ENCODE data around the gene VOPP1.

The VOPP1 gene

GRCh38 chr7:55550010-55550663 lies 22.2 kb downstream of the VOPP1 start:
- H3K9me3 ChIP-seq (ENCODE audit: severe bottlenecking) = no peaks in the 10 kb centered on the region

GRCh38 chr7:55549457-55549856 lies 22.8 kb downstream of the VOPP1 start:
- Histone ChIP-seq H3K4me3 (ENCODE audit: low read depth, low read length) (no peak overlapping the region), H3K27me3 (ENCODE audit: insufficient read depth, low read depth, severe bottlenecking) (no peaks in the 10 kb centered on the region), H3K36me3 (no peaks in the 10 kb centered on the region), H3K27ac (no peak overlapping the region), H3K9me3 (ENCODE audit: severe bottlenecking) (no peaks in the 10 kb centered on the region)
- no peak for TF ChIP-seq CTCF (IDR thresholded peaks at IDR 0.05; ENCODE audit: low read depth, low read length)
- DNase-seq = no peak

More at GRCh38 chr7:55550010-55550663, 22.2 kb downstream of the VOPP1 start:
- H3K27me3 ChIP-seq (ENCODE audit: insufficient read depth, low read depth, severe bottlenecking) = no peaks in the 10 kb centered on the region
- H3K4me3 ChIP-seq (ENCODE audit: low read depth, low read length) = no peak overlapping the region
- peak; percentile 29; the same call in 1 of the 2 replicates for TF ChIP-seq CTCF (IDR thresholded peaks at IDR 0.05; ENCODE audit: low read depth, low read length)
- no peak for DNase-seq
- H3K36me3 ChIP-seq = 0 out of 2 replicates have a peak, but pooled peaks cover 3% of the 10 kb centered on the region
- H3K27ac ChIP-seq = no peak overlapping the region

- DNase-seq = no peak
- no peak overlapping the region for H3K27ac ChIP-seq
- H3K36me3 ChIP-seq = no peaks in the 10 kb centered on the region
- no peak overlapping the region for H3K4me3 ChIP-seq (ENCODE audit: low read depth, low read length)
- H3K27me3 ChIP-seq (ENCODE audit: insufficient read depth, low read depth, severe bottlenecking) = no peaks in the 10 kb centered on the region
- H3K9me3 ChIP-seq (ENCODE audit: severe bottlenecking) = no peaks in the 10 kb centered on the region
- TF ChIP-seq CTCF (IDR thresholded peaks at IDR 0.05; ENCODE audit: low read depth, low read length) = no peak
Observed at GRCh38 chr7:55548295-55548731, 24.0 kb downstream of the VOPP1 start.

- Histone ChIP-seq H3K27ac (peak overlapping the region; percentile 31), H3K4me3 (ENCODE audit: low read depth, low read length) (no peak overlapping the region), H3K27me3 (ENCODE audit: insufficient read depth, low read depth, severe bottlenecking) (no peaks in the 10 kb centered on the region), H3K9me3 (ENCODE audit: severe bottlenecking) (no peaks in the 10 kb centered on the region), H3K36me3 (no peaks in the 10 kb centered on the region)
- peak; percentile 63 for DNase-seq
- no peak for TF ChIP-seq CTCF (IDR thresholded peaks at IDR 0.05; ENCODE audit: low read depth, low read length)
Observed at GRCh38 chr7:55546814-55547213, 25.5 kb downstream of the VOPP1 start.

GRCh38 chr7:55545496-55545895 lies 26.8 kb downstream of the VOPP1 start:
- no peak overlapping the region for H3K27ac ChIP-seq
- H3K4me3 ChIP-seq (ENCODE audit: low read depth, low read length) = no peak overlapping the region
- no peaks in the 10 kb centered on the region for H3K36me3 ChIP-seq
- no peaks in the 10 kb centered on the region for H3K27me3 ChIP-seq (ENCODE audit: insufficient read depth, low read depth, severe bottlenecking)
- no peak for TF ChIP-seq CTCF (IDR thresholded peaks at IDR 0.05; ENCODE audit: low read depth, low read length)
- no peaks in the 10 kb centered on the region for H3K9me3 ChIP-seq (ENCODE audit: severe bottlenecking)
- no peak for DNase-seq
